22Rv1 (cell line): Measurements from ENCODE around the gene APOBR.
A peak's percentile ranks its signal among the peaks of the same experiment; 100 is the strongest.
"Not testable (repeated sequence)": the region's sequence is repeated elsewhere in the genome, so short reads cannot be mapped to it uniquely, and the experiment has no call there.

Experiments used
- H3K27ac ChIP-seq: fragments of 450-650 bp; 2 replicates; pipeline ENCODE4 v1.5.1; 2017
- ZFX ChIP-seq: fragments of 450-650 bp; IDR thresholded peaks from 2 replicates; pipeline ENCODE4 v1.6.1; 2017; ENCODE audit warnings: antibody characterized with exemption, borderline replicate concordance
- TF ChIP-seq, protein P1 (sequence below): fragments of 450-650 bp; IDR thresholded peaks from 2 replicates; pipeline ENCODE4 v1.5.1; 2017; ENCODE audit warnings: mild to moderate bottlenecking

APOBR gene

DNA sequence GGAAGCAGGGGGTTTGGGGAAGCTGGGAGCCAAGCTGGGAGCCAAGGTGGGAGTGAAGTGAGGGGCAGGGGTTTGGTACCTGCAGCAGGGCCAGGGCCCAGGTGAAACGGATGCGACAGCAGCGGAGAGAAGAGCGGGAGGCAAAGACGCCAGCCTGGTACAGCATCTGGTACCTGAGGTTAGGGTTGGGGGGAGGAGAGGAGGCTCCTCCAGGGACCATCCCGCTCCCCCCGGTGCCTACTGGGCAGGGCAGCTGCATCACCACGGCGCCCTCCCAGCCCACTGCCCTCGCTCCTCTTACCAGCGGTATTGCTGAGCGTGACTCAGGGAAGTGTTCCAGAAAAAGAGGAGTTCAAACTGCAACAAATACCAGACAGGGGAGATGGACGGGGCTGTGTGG, 12.4 kb upstream of the APOBR start:
- no peak overlapping the region for H3K27ac ChIP-seq
- TF ChIP-seq, protein P1, sequence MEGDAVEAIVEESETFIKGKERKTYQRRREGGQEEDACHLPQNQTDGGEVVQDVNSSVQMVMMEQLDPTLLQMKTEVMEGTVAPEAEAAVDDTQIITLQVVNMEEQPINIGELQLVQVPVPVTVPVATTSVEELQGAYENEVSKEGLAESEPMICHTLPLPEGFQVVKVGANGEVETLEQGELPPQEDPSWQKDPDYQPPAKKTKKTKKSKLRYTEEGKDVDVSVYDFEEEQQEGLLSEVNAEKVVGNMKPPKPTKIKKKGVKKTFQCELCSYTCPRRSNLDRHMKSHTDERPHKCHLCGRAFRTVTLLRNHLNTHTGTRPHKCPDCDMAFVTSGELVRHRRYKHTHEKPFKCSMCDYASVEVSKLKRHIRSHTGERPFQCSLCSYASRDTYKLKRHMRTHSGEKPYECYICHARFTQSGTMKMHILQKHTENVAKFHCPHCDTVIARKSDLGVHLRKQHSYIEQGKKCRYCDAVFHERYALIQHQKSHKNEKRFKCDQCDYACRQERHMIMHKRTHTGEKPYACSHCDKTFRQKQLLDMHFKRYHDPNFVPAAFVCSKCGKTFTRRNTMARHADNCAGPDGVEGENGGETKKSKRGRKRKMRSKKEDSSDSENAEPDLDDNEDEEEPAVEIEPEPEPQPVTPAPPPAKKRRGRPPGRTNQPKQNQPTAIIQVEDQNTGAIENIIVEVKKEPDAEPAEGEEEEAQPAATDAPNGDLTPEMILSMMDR, result no peak
- TF ChIP-seq ZFX, result no peak

DNA sequence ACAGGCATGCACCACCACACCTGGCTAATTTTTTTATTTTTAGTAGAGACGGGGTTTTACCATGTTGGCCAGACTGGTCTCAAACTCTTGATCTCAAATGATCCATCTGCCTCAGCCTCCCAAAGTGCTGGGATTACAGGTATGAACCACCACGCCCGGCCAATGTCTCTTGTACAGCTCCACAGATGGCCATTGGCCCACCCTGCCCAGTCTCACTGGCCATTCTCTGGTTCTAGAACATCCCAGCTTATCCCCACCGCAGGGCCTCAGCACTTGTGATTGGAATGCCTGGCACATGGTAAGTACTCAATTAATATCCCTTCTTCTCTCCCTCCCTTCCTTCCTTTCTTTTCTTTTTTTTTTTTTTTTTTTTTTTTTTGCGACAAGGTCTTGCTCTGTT, 11.1 kb upstream of the APOBR start:
- not testable (repeated sequence) for H3K27ac ChIP-seq

DNA sequence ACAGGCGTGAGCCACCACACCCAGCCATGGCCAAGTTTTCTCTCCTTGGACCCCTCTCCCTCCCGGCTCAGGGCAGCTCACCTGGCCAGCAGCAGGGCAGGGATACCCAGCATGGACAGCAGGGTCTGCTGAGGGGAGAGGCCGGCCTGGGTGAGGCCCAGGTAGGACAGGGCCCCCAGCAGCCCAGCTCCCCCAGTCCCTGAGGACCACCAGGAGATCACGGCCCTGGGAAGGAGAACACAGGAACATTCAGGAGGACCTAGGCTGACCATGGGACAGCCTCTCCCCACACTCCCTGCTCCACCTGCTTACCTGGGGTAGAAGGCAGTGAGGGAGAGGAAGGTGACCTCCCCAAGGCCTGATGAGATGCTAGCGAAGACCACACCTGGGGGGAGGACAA, 8.2 kb upstream of the APOBR start:
- no peak overlapping the region for H3K27ac ChIP-seq
- TF ChIP-seq, protein P1, result no peak
- TF ChIP-seq ZFX, result no peak

DNA sequence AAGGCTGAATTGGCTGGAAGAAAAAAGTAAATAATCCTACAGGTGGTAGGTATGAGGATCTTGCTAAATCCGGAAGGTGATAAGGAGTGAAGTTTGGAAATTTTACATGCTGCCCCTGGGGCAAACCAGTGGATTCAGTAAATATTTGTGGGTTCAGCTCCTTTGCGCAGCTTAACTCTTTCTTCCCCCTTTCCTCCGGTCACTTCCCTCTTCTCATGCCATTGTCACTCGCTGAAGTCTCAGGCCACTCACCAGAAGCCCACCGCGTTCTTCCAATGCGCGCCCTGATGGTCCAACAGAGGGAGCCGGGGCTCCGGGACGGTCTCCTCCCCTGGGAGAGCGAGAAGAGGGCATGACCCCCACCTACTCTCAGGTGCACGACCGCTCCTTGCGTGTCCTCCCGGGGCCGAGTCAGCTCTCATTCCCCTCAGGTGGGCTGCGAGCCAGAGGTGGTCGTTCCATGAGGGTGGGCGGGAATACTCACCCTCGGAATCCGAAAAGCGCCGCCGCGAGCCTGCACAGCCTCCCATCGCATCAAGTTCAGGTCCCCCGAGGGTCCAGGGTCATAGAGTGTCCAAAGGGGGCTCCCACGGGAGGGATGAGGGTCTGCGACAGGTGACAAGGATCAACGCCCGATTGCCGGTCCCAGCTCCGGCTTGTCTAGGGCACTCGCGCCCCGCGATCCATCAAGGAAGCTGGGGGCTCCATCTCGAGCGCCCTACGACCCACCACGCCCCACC, 3.0 kb upstream of the APOBR start:
- H3K27ac ChIP-seq, result peak overlapping the region; percentile 85
- TF ChIP-seq, protein P1, result peak; percentile 44
- no peak for TF ChIP-seq ZFX

DNA sequence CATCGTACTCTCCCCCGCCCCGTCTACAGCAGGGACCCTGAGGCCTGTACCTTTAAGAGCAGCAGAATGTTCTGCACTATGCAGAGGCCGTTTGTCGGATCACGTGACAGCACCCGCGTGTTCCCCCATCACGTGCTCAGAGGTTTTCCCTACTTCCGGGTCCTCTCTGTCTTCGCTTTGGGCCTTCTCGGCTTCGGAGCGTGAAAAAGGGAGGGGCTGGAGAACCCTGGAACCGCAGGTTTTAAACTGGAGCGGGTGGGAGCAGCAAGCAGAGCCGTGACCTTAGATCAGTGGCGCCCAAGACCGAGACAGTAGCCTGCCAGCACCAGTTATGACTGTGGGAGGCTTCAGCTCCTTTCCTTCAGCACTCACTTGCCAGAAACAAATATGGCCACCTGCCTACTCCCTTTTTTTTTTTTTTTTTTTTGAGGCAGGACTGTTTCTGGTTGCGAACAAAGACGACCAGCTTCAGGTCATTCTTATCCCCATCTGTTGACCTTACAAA, 2.4 kb upstream of the APOBR start, which contains the start of gene CLN3:
Gene CLN3, minus strand, starts transcription at position 105 of the 505 bp plus-strand sequence. CDS start 315 bp downstream, outside the sequence.
- H3K27ac ChIP-seq, result peak within 1 kb of the TSS; percentile 85

DNA sequence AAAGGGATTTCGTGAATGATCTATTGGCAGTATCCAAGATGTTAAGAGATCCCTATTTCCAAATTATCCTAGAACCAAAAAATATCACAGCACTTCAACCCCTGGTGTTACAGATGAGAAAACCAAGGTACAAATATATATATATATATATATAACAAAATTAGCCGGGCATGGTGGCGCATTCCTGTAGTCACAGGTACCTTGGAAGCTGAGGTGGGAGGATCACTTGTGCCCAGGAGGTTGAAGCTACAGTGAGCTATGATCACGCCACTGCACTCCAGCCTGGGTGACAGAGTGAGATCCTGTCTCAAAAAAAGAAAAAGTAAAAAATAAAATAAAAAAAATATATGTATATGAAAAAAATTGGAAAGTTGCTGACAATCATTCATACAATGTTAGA, 1.9 kb upstream of the APOBR start:
- TF ChIP-seq ZFX, result no peak
- TF ChIP-seq, protein P1, result no peak
- peak overlapping the region; percentile 85 for H3K27ac ChIP-seq

More for the DNA sequence above, 2.4 kb upstream of the APOBR start, which contains the start of gene CLN3:
- no peak for TF ChIP-seq ZFX
- TF ChIP-seq, protein P1, result no peak

DNA sequence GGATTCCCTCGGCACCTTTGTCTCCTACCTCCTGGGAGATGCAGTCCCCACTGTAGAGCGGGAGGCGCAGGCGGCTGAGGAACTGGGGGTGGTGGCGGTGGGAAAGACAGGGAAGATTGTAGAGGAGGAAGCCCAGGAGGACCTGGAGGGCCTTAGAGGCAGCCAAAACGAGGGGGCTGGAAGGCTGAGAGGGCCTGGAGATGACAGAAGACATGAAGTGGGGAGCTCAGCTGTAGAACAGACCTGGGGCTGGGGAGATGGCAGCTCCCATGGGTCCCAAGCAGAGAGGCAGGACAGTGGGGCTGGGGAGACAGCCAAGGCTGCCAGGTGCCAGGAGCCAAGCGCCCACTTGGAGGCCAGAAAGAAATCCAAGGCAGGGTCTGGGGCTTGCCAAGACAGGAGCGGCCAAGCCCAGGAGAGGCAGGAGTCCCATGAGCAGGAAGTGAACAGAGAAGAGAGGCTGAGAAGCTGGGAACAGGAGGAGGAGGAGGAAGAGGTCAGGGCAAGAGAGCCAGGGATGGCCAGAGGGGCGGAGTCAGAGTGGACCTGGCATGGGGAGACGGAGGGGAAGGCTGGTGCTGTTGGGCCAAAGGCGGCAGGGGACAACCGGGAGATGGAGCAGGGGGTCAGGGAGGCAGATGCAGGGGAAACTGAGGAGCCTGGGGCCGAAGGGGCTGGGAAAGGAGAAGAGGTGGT, 803 bp downstream of the APOBR start:
- H3K27ac ChIP-seq, result no peak overlapping the region
- no peak for TF ChIP-seq ZFX
- TF ChIP-seq, protein P1, result no peak
